GM21360 (cell line): ENCODE data around the gene LRRC59.
A peak's percentile ranks its signal among the peaks of the same experiment; 100 is the strongest.

Experiments
- ATAC-seq: cut with Tn5 transposase; IDR thresholded peaks from one replicate; pipeline ENCODE4 v1.9.1; 2021; ENCODE audit warnings: mild to moderate bottlenecking, moderate library complexity; ENCODE audit not compliant: unreplicated experiment

Gene LRRC59

DNA sequence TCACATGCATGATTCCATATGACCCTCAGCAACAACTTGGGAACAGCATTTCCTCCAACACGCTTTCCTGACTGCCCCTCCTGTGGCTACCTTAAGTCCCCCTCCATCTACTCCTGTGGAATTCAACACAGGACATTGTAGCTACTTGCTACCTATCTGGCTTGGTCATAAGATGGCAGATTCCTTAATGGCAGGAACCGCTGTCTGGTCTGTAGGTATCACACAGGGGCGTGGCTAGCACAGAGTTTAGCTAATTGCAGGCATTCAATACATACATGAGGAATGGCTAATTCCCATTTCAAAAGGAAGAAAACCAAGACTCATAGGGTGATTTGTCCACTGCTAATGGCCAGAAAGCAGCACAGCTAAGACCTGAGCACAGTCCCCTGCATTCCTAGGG is 8.6 kb downstream of the LRRC59 start:
- no peak for ATAC-seq

- ATAC-seq: no peak
Observed at GRCh38 chr17:50386510-50386909, 10.8 kb downstream of the LRRC59 start.

DNA sequence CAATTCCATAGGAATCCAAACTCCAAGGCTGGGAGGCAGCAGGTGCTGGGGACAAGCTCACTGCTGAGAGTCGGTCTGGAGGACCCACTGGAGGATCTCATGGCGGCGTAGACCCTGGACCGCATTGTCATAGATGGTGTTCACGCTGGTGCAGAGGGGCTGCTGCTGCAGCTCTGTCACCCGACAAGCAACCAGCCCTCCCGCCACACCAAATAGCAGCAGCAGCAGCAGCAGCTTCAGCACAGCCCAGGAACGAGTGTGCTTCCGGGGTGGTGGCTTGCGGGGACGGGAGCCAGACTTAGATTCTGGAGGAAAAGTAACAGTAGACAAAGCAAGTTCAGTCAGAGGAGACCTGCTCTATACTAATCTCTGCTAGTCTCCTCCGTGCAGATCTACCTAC is 14.4 kb downstream of the LRRC59 start:
- ATAC-seq: no peak

DNA sequence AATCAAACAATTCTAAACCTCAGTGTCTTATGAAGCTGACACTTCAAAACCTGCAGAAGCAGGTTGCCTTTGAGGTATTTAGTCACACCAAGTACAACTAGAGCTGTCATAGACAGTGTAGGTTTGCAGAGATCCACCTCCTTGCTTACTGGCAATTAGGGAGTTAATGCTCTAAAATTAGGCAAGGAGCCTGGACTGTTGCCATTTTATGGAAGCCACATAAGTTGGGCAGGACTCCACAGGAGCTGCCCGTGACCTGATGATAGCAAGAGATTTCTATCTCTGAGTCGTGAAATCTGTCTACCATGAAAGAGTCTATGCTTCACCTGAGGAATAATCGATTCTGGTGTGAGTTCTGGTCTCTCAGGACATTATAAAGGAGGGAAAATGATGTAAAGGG is 15.4 kb downstream of the LRRC59 start:
- no peak for ATAC-seq

DNA sequence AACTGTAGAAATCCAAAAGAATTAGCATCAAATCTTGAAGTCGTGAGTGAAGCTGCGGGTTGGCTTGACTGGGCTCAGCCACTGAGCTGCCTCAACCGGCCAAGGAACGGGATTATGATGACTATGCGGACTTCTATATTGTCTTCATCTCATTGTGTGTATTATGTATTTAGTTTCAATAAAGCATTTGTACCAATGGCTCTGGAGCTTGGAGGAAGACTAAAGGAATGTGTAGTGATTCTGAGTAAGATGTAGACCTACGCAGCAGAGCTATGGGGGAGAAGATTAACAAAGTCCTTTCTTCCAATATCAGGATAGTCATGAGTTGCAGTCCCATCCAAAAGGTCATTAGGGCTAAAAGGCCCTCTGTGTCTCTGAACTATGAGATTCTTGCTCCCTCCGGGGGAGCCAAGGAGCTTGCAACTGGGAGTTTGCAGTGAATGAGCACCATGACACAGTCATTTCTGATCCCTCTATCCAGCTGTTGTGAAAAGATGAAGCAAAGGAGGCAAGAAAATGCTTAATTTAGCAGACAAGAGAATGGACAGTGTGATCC is 16.0 kb downstream of the LRRC59 start:
- ATAC-seq: no peak

- no peak for ATAC-seq
Observed at GRCh38 chr17:50380369-50381259, 16.7 kb downstream of the LRRC59 start.

GRCh38 chr17:50379351-50380132 is 17.8 kb downstream of the LRRC59 start:
- ATAC-seq: no peak

DNA sequence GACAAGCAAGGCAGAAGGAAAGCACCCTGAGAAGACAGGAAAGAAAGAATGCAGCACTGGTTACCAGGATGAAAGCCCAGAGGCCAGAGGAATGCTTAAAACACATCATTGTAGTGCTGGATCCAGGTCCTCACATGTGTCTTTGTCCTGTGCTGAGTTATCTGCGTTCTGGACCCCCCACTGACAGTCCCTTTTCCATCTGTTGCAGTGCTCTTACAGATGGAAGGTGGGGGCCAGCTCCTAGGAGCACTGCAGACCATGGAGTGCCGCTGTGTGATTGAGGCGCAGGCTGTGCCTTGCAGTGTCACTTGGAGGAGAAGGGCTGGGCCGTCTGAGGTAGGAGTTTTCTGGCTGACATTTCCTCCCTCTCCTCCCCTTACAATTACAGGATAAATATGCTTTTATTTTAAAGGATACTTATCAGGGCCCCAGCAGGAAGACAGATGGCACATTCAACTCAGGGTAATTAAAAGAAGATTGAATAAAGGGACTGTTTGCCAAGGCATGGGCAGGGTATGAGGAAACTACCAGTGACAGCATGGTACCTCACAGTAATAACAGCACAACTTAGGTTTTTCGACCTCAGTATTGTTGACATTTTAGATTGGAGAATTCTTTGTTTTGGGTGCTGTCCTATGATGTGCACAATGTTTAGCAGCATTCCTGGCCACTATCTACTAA is 21.3 kb downstream of the LRRC59 start:
- no peak for ATAC-seq

GRCh38 chr17:50373705-50374104 is 23.6 kb downstream of the LRRC59 start:
- ATAC-seq: no peak

DNA sequence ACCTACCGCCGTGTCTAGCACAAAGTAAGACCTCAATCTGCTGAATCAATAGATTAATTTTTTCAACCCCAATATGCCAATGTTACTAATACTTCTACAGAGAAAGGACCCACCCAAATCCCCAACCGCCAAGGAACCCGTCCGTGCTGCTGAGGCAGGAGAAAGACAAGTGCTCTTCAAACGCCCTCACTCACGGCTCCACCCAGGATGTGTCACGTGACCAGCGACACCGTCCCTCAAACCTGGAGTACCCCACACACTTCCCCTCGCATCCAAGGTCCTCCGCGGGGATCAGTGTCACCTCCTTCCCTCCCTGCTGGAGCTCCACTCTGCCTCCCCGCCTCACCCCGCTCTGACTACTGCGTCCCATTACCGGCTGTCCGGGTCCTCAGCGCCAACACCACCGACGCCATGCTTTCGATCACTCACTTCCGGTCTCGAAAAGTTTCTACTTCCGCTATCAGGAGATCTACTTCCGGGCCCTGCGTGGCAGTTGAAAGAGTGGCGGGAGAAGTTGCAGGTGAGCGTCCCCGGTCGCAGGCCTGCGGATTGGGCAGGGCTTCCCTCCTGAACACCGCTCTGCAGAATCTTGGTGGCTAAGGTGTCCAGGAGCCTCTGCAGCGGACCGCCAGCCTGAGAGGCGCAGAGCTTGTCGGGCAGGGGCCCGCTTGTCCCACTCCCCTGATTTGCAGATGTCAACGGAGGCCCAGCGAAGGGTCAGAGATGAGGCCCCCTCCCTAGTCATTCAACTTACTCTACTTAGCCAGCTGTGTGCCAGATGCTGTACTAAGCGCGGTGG is 24.4 kb downstream of the LRRC59 start, which contains the start of the genes EME1 and MRPL27:
Gene EME1, plus strand, starts transcription at position 472 of the 799 bp plus-strand sequence. CDS start 1,980 bp downstream, outside the sequence.
Gene MRPL27, minus strand, starts transcription at position 427 of the 799 bp plus-strand sequence. Its CDS starts 14 bp downstream, at position 413.
- ATAC-seq: peak; percentile 82

- no peak for ATAC-seq
Observed at GRCh38 chr17:50372222-50372757, 25.0 kb downstream of the LRRC59 start.

DNA sequence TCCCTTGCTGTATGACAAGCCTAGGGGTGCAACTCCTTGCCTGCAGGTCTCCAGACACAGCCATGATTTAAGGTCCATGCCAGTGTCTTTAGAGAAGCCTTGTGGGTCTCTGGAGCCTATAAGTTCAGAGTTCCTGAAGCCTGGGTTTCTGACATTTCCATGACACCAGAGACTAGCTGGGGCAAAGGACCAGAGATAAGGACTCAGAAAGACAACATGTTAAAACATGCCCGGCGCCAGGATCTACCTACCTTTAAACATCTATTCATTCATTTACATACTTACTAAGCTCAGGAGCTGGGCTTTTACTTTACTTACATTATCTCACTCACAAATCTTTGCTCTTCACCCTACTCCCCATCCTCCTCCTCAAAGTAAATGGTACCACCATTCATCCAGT is 25.8 kb downstream of the LRRC59 start:
- ATAC-seq: no peak

DNA sequence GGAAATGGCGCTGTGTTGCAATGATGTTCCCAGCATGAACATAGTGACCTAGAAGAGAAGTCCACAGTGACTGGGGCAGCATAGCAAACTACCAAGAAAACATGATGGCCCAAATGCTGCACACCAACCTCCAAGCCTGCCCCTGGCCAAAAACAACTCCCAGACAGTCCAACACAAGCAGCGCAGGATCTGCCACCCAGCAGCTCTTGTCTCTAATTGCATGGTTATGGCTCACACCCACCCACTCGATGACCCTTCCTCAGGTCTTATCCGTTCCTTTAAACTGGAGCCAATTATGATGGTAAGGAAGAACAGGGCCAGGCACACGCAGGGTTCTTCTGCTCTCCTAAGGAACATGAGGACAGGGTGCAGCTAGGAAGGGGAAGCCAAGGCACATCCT is 27.3 kb downstream of the LRRC59 start:
- no peak for ATAC-seq

- ATAC-seq: no peak
Observed at GRCh38 chr17:50367401-50367800, 29.9 kb downstream of the LRRC59 start.

GRCh38 chr17:50365649-50366393 is 31.5 kb downstream of the LRRC59 start:
- no peak for ATAC-seq

DNA sequence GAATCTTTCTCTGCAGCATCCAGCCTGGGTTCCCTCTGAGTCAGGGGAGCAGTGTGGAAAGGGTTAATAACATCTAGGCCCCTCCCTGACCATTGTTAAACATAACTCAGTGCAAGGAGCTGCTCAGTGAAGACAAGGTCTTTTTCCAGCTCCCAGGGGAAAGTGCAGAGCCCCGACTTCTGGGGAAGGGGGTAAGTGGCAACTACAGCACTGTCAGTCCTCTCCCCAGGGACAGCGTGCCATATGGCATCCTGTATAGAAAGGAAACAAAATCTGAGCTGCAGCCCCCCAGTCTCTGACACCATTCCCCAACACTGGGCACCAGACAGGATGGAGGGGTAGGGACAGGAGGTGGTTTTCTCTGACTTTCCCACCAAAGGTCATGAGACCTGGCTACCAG is 32.2 kb downstream of the LRRC59 start:
- ATAC-seq: no peak

DNA sequence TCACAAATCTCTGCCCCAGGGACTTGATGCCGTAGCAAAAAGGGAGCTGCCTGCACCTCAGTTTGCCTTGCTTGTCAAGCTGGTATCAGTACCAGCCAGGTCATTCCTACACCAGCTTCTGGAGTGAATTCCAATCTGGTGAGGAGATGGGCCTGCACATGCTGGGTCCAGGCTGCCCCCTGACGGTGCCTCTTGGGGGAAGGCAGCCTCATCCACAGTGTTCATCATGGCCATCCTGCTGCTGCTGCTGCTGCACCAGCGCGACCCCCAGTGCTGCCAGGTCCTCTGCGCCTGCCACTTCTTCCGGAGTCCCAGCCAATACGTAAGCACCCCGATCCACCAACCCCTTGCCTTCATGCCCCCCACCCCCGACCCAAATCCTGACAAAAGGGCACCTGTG is 32.6 kb downstream of the LRRC59 start:
- ATAC-seq: no peak

DNA sequence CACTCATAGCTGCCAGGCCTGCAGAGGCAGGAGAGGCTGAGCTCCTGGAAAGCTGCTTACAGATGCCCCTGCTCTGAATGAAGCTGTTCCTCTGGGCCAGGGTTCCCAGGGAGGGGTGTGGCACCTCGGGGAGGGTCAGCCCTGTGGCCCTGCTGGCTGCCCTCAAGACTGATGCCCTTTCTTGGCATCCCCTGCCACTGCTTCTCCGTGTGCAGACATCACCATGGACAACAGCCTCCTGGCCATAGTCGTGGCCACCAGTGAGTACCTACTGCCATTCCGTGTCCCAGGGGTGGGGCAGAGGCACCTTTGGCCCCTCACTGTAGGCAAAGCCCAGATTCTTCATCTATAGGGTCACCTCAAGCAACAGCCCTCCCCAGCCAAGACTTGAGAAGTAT is 33.3 kb downstream of the LRRC59 start:
- ATAC-seq: no peak
